Small intestine (tissue), 7 donors: ENCODE measurements around the gene ZNF660. TPM values are rescaled to one million over a fixed set of nuclear protein-coding genes. Genes with fewer than 3 reads are reported as not detected.

ENCODE experiments used
- DNase-seq, 2 donors: peaks; one replicate each; pipeline versions ENCODE4 v3.0.0 to v3.0.0-alpha.2; 2013
- FAIRE-seq: peaks from 2 replicates; lab custom pipeline; 2012; peaks lifted over from hg19 to GRCh38; lab: Jason Lieb, UNC
- H3K27ac ChIP-seq, 3 donors: one replicate each; pipeline ENCODE4 v1.5.1; 2013; ENCODE audit warnings: low read length in 2 of 3, mild to moderate bottlenecking in 2 of 3, control low read depth in 1 of 3, inconsistent platforms in 1 of 3, low read depth in 1 of 3, moderate library complexity in 1 of 3
- H3K27me3 ChIP-seq, 3 donors: one replicate each; pipeline ENCODE4 v1.6.1; 2013; ENCODE audit warnings: low read length in 3 of 3, inconsistent platforms in 1 of 3; ENCODE audit not compliant: control insufficient read depth in 3 of 3, insufficient read depth in 3 of 3
- H3K36me3 ChIP-seq, 3 donors: one replicate each; pipeline ENCODE4 v1.6.1; 2013; ENCODE audit warnings: low read length in 3 of 3, inconsistent platforms in 1 of 3, low read depth in 1 of 3, mild to moderate bottlenecking in 1 of 3, moderate library complexity in 1 of 3; ENCODE audit not compliant: control insufficient read depth in 3 of 3, insufficient read depth in 2 of 3
- H3K4me1 ChIP-seq, 3 donors: one replicate each; pipeline ENCODE4 v1.6.1; 2013; ENCODE audit warnings: low read length in 2 of 3, inconsistent platforms in 1 of 3, low read depth in 1 of 3, mild to moderate bottlenecking in 1 of 3, moderate library complexity in 1 of 3; ENCODE audit not compliant: control insufficient read depth in 3 of 3, insufficient read depth in 2 of 3
- H3K4me3 ChIP-seq, 3 donors: one replicate each; pipeline ENCODE4 v1.5.1; 2013; ENCODE audit warnings: low read length in 3 of 3, control low read depth in 1 of 3, inconsistent platforms in 1 of 3, low read depth in 1 of 3, mild to moderate bottlenecking in 1 of 3, moderate library complexity in 1 of 3
- H3K9me3 ChIP-seq, 2 donors: one replicate each; pipeline ENCODE4 v1.6.1; 2013; ENCODE audit warnings: low read depth in 1 of 2, low read length in 1 of 2; ENCODE audit not compliant: control insufficient read depth in 2 of 2, insufficient read depth in 1 of 2
- WGBS, 3 donors: extraction: QIAGEN DNeasy Blood & Tissue Kit; methylation state at CpG; one replicate each; pipeline ENCODE4 v1.1.7; 2013; 5-methylcytosine and 5-hydroxymethylcytosine counted together
- polyA plus RNA-seq, 4 donors: library from polyadenylated mRNA; stranded (reverse) in 3 of 4; unstranded in 1 of 4; fragments of 200-250 nt in 3 of 4; fragments of 120-200 nt in 1 of 4; gene quantifications; one replicate each; pipeline versions ENCODE4 v1.2.1 to v1.2.3, GENCODE V29; 2013
- donor health status: healthy with polysubstance abuse.
- donor health status: control.
- donor health status: control.
- donor health status: Bipolar disorder and iron deficiency.
- donor health status: healthy.

Gene ZNF660
- polyA plus RNA-seq, 4 donors = 0.27 to 4.9 (median 0.51) TPM; not detected in 1

- no peak for FAIRE-seq
- Histone ChIP-seq H3K27ac (no peak overlapping the region), H3K4me3 (no peak overlapping the region), H3K9me3 (peaks cover 3 to 43% of the 10 kb centered on the region in 2 donors), H3K4me1 (no peaks in the 10 kb centered on the region), H3K36me3 (peaks cover 15 to 23% (median 23%) of the 10 kb centered on the region in 3 donors), H3K27me3 (no peaks in the 10 kb centered on the region)
- DNase-seq = no peak
- 95 to 98% (median 97%) methylated on average over 4 of the region's 4 CpGs for WGBS, 3 donors
Observed at GRCh38 chr3:44643024-44643423, 58.3 kb downstream of the ZNF660 start.

- FAIRE-seq (no peak), DNase-seq (no peak)
- H3K27ac ChIP-seq = no peak overlapping the region
- peaks cover 3 to 10% (median 10%) of the 10 kb centered on the region in 3 donors for H3K36me3 ChIP-seq
- no peaks in the 10 kb centered on the region for H3K27me3 ChIP-seq
- 76 to 89% (median 83%) methylated on average over 1 of the region's 1 CpG for WGBS, 3 donors
- no peak overlapping the region for H3K4me3 ChIP-seq
- H3K9me3 ChIP-seq = peaks cover 2 to 18% of the 10 kb centered on the region in 2 donors
- no peaks in the 10 kb centered on the region for H3K4me1 ChIP-seq
Observed at GRCh38 chr3:44647771-44648170, 63.0 kb downstream of the ZNF660 start.

GRCh38 chr3:44648564-44649229, 63.9 kb downstream of the ZNF660 start, which contains the start of gene ZNF35:
TSS of gene ZNF35 (plus strand) at chr3:44648732. CDS start at chr3:44651068, 2,336 bp downstream.
- Histone ChIP-seq H3K27me3 (no peaks in the 10 kb centered on the region), H3K4me3 (peak within 1 kb of the TSS; percentile 83 to 95 (median 94)), H3K4me1 (no peaks in the 10 kb centered on the region), H3K36me3 (peaks cover 8 to 13% (median 12%) of the 10 kb centered on the region in 3 donors), H3K9me3 (peaks cover 0 to 12% of the 10 kb centered on the region in 2 donors), H3K27ac (peak within 1 kb of the TSS in 2 of 3 donors; percentile 71 to 74)
- 1 to 3% (median 1%) methylated on average over 37 of the region's 37 CpGs for whole genome bisulfite sequencing, 3 donors
- peak; percentile 81 to 88 for DNase-seq
- no peak for FAIRE-seq

Other genes starting within 250 kb of the ZNF660 start
- gene TCAIM, start 246.2 kb upstream of the ZNF660 start, polyA plus RNA-seq = 10 to 100 TPM; 10.5 to 42.1 (median 16.2) TPM
- gene ZNF445, start 107.3 kb upstream of the ZNF660 start, polyA plus RNA-seq = 10 to 100 TPM in 1 of 4 donors, 1 to 10 TPM in 2, under 1 TPM in 1; 0.89 to 15.3 (median 2.7) TPM
- gene ZKSCAN7, start 29.8 kb upstream of the ZNF660 start, polyA plus RNA-seq = 1 to 10 TPM in 2 of 4 donors, under 1 TPM in 2; 0.22 to 8.1 (median 1.1) TPM
- 10 to 100 TPM in 1 of 4 donors, 1 to 10 TPM in 3; 5.7 to 23.0 (median 7.6) TPM for gene ZNF197, start 40.1 kb downstream of the ZNF660 start, polyA plus RNA-seq
- gene ZNF35, start 63.8 kb downstream of the ZNF660 start, polyA plus RNA-seq = 1 to 10 TPM; 3.1 to 7.8 (median 5.0) TPM
- gene ZNF502, start 127.7 kb downstream of the ZNF660 start, polyA plus RNA-seq = 10 to 100 TPM in 1 of 4 donors, 1 to 10 TPM in 3; 1.3 to 10.7 (median 1.8) TPM
- gene ZNF501, start 144.7 kb downstream of the ZNF660 start, polyA plus RNA-seq = 1 to 10 TPM in 3 of 4 donors, under 1 TPM in 1; 0.89 to 5.0 (median 1.5) TPM
- 10 to 100 TPM in 2 of 4 donors, 1 to 10 TPM in 2; 6.7 to 24.7 (median 10.3) TPM for gene KIAA1143, start 176.7 kb downstream of the ZNF660 start, polyA plus RNA-seq
- 10 to 100 TPM in 1 of 4 donors, 1 to 10 TPM in 2, under 1 TPM in 1; 0.54 to 11.1 (median 5.5) TPM for gene KIF15, start 176.8 kb downstream of the ZNF660 start, polyA plus RNA-seq